GM12891 (cell line): ENCODE data around the gene NT5DC4.

Source experiments
- DNase-seq: peaks from one replicate; pipeline ENCODE4 v3.0.0; 2011; ENCODE audit warnings: low spot score; ENCODE audit not compliant: insufficient read length
- FAIRE-seq: peaks from 2 replicates; lab custom pipeline; 2011; peaks lifted over from hg19 to GRCh38; lab: Jason Lieb, UNC
- PAX5 ChIP-seq: IDR thresholded peaks from 2 replicates; pipeline ENCODE4 v1.6.1; 2011; ENCODE audit warnings: low read length, moderate library complexity, mild to moderate bottlenecking; ENCODE audit not compliant: insufficient read depth, severe bottlenecking
- POLR2A ChIP-seq: IDR thresholded peaks from 2 replicates; pipeline ENCODE4 v1.6.1; 2011; ENCODE audit warnings: low read depth, low read length, control low read depth
- POLR2AphosphoS5 ChIP-seq: IDR thresholded peaks from 2 replicates; pipeline ENCODE4 v1.6.1; 2011; ENCODE audit warnings: low read depth, low read length, control low read depth
- POU2F2 ChIP-seq: IDR thresholded peaks from 2 replicates; pipeline ENCODE4 v1.6.1; 2011; ENCODE audit warnings: low read depth, mild to moderate bottlenecking, control low read depth, low read length, moderate library complexity
- SPI1 ChIP-seq: IDR thresholded peaks from 2 replicates; pipeline ENCODE4 v1.6.1; 2011; ENCODE audit warnings: low read depth, low read length, control low read depth
- TAF1 ChIP-seq: IDR thresholded peaks from 2 replicates; pipeline ENCODE4 v1.6.1; 2011; ENCODE audit warnings: low read depth, low read length, control low read depth

Gene NT5DC4

GRCh38 chr2:112779598-112779997 lies 58.8 kb downstream of the NT5DC4 start:
- DNase-seq (no peak), FAIRE-seq (no peak)
- no peak for TF ChIP-seq PAX5
- TF ChIP-seq SPI1 = no peak
- TF ChIP-seq TAF1 = no peak
- no peak for TF ChIP-seq POLR2A
- no peak for TF ChIP-seq POLR2AphosphoS5
- no peak for TF ChIP-seq POU2F2

GRCh38 chr2:112782234-112782799 lies 61.5 kb downstream of the NT5DC4 start:
- TF ChIP-seq POLR2A = no peak
- peak; percentile 53 for TF ChIP-seq SPI1
- DNase-seq (no peak), FAIRE-seq (peak; percentile 85)

GRCh38 chr2:112783187-112783714 lies 62.4 kb downstream of the NT5DC4 start:
- no peak for DNase-seq
- TF ChIP-seq POU2F2 (no peak), TAF1 (no peak), POLR2A (no peak), POLR2AphosphoS5 (no peak), SPI1 (no peak), PAX5 (no peak)

GRCh38 chr2:112784199-112785189 lies 63.7 kb downstream of the NT5DC4 start, which contains the start of gene IL1A:
IL1A (minus strand) TSS chr2:112784493; CDS start chr2:112783770, 723 bp downstream.
- no peak for FAIRE-seq
- DNase-seq = no peak
- no peak for TF ChIP-seq POLR2A
- no peak for TF ChIP-seq POLR2AphosphoS5
- TF ChIP-seq PAX5 = no peak
- no peak for TF ChIP-seq SPI1
- TF ChIP-seq POU2F2 = no peak
- TF ChIP-seq TAF1 = no peak

More at GRCh38 chr2:112783187-112783714, 62.4 kb downstream of the NT5DC4 start:
- FAIRE-seq = peak; percentile 88

GRCh38 chr2:112787294-112787693 lies 66.5 kb downstream of the NT5DC4 start:
- FAIRE-seq = no peak
- no peak for DNase-seq
- TF ChIP-seq POLR2AphosphoS5 (no peak), POU2F2 (no peak), POLR2A (no peak), TAF1 (no peak), SPI1 (no peak), PAX5 (no peak)

- no peak for FAIRE-seq
- TF ChIP-seq PAX5 (no peak), POLR2A (no peak), POLR2AphosphoS5 (no peak), SPI1 (no peak), POU2F2 (no peak), TAF1 (no peak)
Observed at GRCh38 chr2:112787729-112788393, 67.0 kb downstream of the NT5DC4 start.

GRCh38 chr2:112788653-112789052 lies 67.8 kb downstream of the NT5DC4 start:
- DNase-seq = no peak
- TF ChIP-seq POLR2A (no peak), SPI1 (no peak), TAF1 (no peak), PAX5 (no peak), POLR2AphosphoS5 (no peak), POU2F2 (no peak)
- no peak for FAIRE-seq

More at GRCh38 chr2:112787729-112788393, 67.0 kb downstream of the NT5DC4 start:
- no peak for DNase-seq
